ENCODE results near the gene GABRG1. TPM values are rescaled to one million over a fixed set of nuclear protein-coding genes. Genes with fewer than 3 reads are reported as not detected.

GABRG1 gene
- total RNA-seq, 6 experiments from 2014 or later: not detected

GRCh38 chr4:45989775-45990174 is 134.1 kb downstream of the GABRG1 start:
- no peak for DNase-seq
- Mint-ChIP-seq H3K36me3 (ENCODE audit: low read depth) (no peaks in the 10 kb centered on the region), H3K27me3 (ENCODE audit: insufficient read depth) (no peaks in the 10 kb centered on the region), H3K4me1 (ENCODE audit: low read depth) (no peaks in the 10 kb centered on the region), H3K27ac (no peak overlapping the region), H3K4me3 (no peak overlapping the region), H3K9me3 (peaks cover 37% of the 10 kb centered on the region)
- no peak for TF ChIP-seq CTCF (IDR thresholded peaks at IDR 0.05)

GRCh38 chr4:45987858-45988257 is 136.0 kb downstream of the GABRG1 start:
- no peaks in the 10 kb centered on the region for H3K4me1 Mint-ChIP-seq (ENCODE audit: low read depth)
- no peak overlapping the region for H3K27ac Mint-ChIP-seq
- no peaks in the 10 kb centered on the region for H3K36me3 Mint-ChIP-seq (ENCODE audit: low read depth)
- H3K9me3 Mint-ChIP-seq: peaks cover 41% of the 10 kb centered on the region
- H3K27me3 Mint-ChIP-seq (ENCODE audit: insufficient read depth): no peaks in the 10 kb centered on the region
- TF ChIP-seq CTCF (IDR thresholded peaks at IDR 0.05): no peak
- H3K4me3 Mint-ChIP-seq: no peak overlapping the region
- DNase-seq: no peak

Measured in HFFc6 (cell line).